Breast epithelium (tissue), 3 donors: ENCODE results near the gene ZNF302.

ENCODE experiments used
- POLR2A ChIP-seq: fragments of 450-650 bp; IDR thresholded peaks from one replicate; pipeline ENCODE4 v1.6.1; 2016; ENCODE audit warnings: antibody characterized with exemption, mild to moderate bottlenecking, moderate library complexity
- POLR2AphosphoS5 ChIP-seq, 3 donors: sonication (generic); formaldehyde crosslinking; IDR thresholded peaks; one replicate each; pipeline ENCODE4 v1.6.1; 2017; ENCODE audit warnings: antibody characterized with exemption in 3 of 3
- TF ChIP-seq, protein P1 (sequence below), 3 donors: fragments of 450-650 bp; IDR thresholded peaks; one replicate each; pipeline ENCODE4 v1.5.1; 2016 to 2017; ENCODE audit warnings: antibody characterized with exemption in 3 of 3, mild to moderate bottlenecking in 3 of 3, moderate library complexity in 3 of 3

DNA sequence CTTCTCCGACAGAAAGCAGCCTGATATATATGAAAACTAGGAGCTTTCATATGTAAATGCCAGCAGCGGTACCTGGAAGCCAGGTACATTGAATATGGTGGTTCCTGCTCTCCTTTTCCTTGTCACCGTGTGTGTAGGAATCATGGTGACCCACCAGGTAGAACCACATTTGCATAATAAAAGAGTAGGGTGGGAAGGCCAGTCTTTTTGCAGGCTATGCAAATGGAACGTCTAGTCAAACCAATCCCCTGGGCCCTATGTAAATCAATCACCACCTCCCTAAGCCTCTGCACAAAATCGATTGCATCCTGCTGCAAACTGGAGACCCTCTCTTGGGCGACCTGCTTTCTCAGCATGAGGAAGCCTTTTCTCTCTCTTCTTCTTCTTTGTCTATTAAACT lies 34.4 kb downstream of the ZNF302 start:
- TF ChIP-seq, protein P1, sequence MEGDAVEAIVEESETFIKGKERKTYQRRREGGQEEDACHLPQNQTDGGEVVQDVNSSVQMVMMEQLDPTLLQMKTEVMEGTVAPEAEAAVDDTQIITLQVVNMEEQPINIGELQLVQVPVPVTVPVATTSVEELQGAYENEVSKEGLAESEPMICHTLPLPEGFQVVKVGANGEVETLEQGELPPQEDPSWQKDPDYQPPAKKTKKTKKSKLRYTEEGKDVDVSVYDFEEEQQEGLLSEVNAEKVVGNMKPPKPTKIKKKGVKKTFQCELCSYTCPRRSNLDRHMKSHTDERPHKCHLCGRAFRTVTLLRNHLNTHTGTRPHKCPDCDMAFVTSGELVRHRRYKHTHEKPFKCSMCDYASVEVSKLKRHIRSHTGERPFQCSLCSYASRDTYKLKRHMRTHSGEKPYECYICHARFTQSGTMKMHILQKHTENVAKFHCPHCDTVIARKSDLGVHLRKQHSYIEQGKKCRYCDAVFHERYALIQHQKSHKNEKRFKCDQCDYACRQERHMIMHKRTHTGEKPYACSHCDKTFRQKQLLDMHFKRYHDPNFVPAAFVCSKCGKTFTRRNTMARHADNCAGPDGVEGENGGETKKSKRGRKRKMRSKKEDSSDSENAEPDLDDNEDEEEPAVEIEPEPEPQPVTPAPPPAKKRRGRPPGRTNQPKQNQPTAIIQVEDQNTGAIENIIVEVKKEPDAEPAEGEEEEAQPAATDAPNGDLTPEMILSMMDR (IDR thresholded peaks at IDR 0.05) = no peak
- no peak for TF ChIP-seq POLR2AphosphoS5 (IDR thresholded peaks at IDR 0.05)
- no peak for TF ChIP-seq POLR2A
